Eye (tissue), 1 donor: ENCODE measurements around the gene SEC11A.
"Not testable (repeated sequence)": the region's sequence is repeated elsewhere in the genome, so short reads cannot be mapped to it uniquely, and the experiment has no call there.

ENCODE experiments used
- DNase-seq: peaks from one replicate; pipeline ENCODE4 v3.0.0-alpha.2; 2015

SEC11A gene

GRCh38 chr15:84669726-84670125, 46.2 kb downstream of the SEC11A start:
- DNase-seq: no peak

- no peak for DNase-seq
These were observed 47.5 kb downstream of the SEC11A start for GRCh38 chr15:84668221-84668982.

GRCh38 chr15:84666373-84666772, 49.6 kb downstream of the SEC11A start:
- no peak for DNase-seq

GRCh38 chr15:84661001-84661400, 54.9 kb downstream of the SEC11A start:
- no peak for DNase-seq

GRCh38 chr15:84659904-84660781, 55.8 kb downstream of the SEC11A start:
- no peak for DNase-seq

GRCh38 chr15:84658788-84659411, 57.0 kb downstream of the SEC11A start:
- no peak for DNase-seq

GRCh38 chr15:84658080-84658787, 57.7 kb downstream of the SEC11A start, which contains the start of gene NMB:
Gene NMB, minus strand, starts transcription at chr15:84658199. Its CDS starts 47 bp downstream, at chr15:84658152.
- peak; percentile 90 for DNase-seq

- no peak for DNase-seq
These were observed 58.2 kb downstream of the SEC11A start for GRCh38 chr15:84657748-84658079.

GRCh38 chr15:84656972-84657371, 59.0 kb downstream of the SEC11A start:
- DNase-seq: no peak

GRCh38 chr15:84654689-84655453, 61.1 kb downstream of the SEC11A start:
- peak; percentile 87 for DNase-seq

- DNase-seq: peak; percentile 99
These were observed 61.8 kb downstream of the SEC11A start, which contains the start of gene WDR73 for GRCh38 chr15:84653910-84654688. Gene WDR73, minus strand, starts transcription at chr15:84654283. Its CDS starts 9 bp downstream, at chr15:84654274.

- no peak for DNase-seq
These were observed 62.4 kb downstream of the SEC11A start for GRCh38 chr15:84653584-84653909.

- DNase-seq: no peak
These were observed 66.2 kb downstream of the SEC11A start for GRCh38 chr15:84649706-84650105.

- DNase-seq: no peak
These were observed 67.4 kb downstream of the SEC11A start for GRCh38 chr15:84648539-84648938.

- DNase-seq: no peak
These were observed 68.2 kb downstream of the SEC11A start for GRCh38 chr15:84647726-84648125.

- no peak for DNase-seq
These were observed 69.9 kb downstream of the SEC11A start for GRCh38 chr15:84645997-84646396.

- no peak for DNase-seq
These were observed 70.4 kb downstream of the SEC11A start for GRCh38 chr15:84645496-84645895.

GRCh38 chr15:84643838-84644237, 72.1 kb downstream of the SEC11A start:
- no peak for DNase-seq

GRCh38 chr15:84642640-84643039, 73.3 kb downstream of the SEC11A start:
- DNase-seq: not testable (repeated sequence)

- not testable (repeated sequence) for DNase-seq
These were observed 74.1 kb downstream of the SEC11A start for GRCh38 chr15:84641871-84642270.

- no peak for DNase-seq
These were observed 77.8 kb downstream of the SEC11A start for GRCh38 chr15:84638103-84638502.
